ENCODE measurements around the gene SH3BP2. TPM values are rescaled to one million over a fixed set of nuclear protein-coding genes. Genes with fewer than 3 reads are reported as not detected.

Gene SH3BP2
- total RNA-seq, 1 donor from 2014 or later = 85.3 TPM

DNA sequence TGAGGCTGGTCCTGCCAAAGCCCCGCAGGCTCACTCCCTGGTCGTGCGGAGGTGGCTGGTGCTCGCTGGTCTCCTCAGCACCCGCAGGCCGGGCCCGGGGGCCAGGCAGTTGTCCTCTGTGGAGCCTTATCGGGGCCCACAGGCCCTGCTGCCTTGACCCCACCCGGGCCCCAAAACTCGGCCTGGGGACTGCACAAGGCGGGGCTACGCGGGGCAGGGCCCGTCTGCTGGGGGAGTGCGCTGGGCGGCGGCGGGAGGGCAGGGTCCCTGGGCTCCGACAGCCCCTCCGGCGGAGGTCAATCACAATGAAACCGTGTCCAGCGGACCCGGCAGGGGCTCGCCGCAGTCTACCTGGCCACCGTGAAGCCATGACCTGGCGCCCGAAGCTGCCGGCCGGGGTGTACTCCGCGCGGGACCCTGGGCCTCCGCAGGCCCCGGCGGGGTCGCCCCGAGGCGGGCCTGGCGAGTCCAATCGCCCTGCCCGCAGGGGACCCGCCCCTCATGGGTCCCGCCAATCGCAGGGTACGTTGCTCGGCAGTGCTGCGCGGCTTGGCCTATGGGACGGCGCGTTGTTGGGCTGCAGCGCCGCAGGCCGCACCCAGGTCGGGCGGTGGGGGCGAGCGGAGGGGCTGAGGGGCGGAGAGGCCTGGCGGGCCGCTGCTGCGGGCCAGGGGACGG lies 50.5 kb downstream of the SH3BP2 start, which contains the start of gene ADD1:
Gene ADD1, plus strand, starts transcription at position 582 of the 678 bp plus-strand sequence. CDS start 32,072 bp downstream, outside the sequence.
- peaks cover 19% of the 10 kb centered on the region for H3K9me3 Mint-ChIP-seq (ENCODE audit: unreplicated experiment)
- H3K36me3 Mint-ChIP-seq (ENCODE audit: unreplicated experiment) = peaks cover 4% of the 10 kb centered on the region
- H3K4me1 Mint-ChIP-seq (ENCODE audit: low read depth, unreplicated experiment) = peaks cover 17% of the 10 kb centered on the region
- DNase-seq = peak; percentile 96
- H3K4me3 Mint-ChIP-seq (ENCODE audit: unreplicated experiment) = peak within 1 kb of the TSS; percentile 94
- H3K27ac Mint-ChIP-seq (ENCODE audit: unreplicated experiment) = peak within 1 kb of the TSS; percentile 96
- TF ChIP-seq, protein P1, sequence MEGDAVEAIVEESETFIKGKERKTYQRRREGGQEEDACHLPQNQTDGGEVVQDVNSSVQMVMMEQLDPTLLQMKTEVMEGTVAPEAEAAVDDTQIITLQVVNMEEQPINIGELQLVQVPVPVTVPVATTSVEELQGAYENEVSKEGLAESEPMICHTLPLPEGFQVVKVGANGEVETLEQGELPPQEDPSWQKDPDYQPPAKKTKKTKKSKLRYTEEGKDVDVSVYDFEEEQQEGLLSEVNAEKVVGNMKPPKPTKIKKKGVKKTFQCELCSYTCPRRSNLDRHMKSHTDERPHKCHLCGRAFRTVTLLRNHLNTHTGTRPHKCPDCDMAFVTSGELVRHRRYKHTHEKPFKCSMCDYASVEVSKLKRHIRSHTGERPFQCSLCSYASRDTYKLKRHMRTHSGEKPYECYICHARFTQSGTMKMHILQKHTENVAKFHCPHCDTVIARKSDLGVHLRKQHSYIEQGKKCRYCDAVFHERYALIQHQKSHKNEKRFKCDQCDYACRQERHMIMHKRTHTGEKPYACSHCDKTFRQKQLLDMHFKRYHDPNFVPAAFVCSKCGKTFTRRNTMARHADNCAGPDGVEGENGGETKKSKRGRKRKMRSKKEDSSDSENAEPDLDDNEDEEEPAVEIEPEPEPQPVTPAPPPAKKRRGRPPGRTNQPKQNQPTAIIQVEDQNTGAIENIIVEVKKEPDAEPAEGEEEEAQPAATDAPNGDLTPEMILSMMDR (IDR thresholded peaks at IDR 0.05; ENCODE audit: partially characterized antibody, unreplicated experiment) = no peak
- H3K27me3 Mint-ChIP-seq (ENCODE audit: unreplicated experiment) = peaks cover 6% of the 10 kb centered on the region

DNA sequence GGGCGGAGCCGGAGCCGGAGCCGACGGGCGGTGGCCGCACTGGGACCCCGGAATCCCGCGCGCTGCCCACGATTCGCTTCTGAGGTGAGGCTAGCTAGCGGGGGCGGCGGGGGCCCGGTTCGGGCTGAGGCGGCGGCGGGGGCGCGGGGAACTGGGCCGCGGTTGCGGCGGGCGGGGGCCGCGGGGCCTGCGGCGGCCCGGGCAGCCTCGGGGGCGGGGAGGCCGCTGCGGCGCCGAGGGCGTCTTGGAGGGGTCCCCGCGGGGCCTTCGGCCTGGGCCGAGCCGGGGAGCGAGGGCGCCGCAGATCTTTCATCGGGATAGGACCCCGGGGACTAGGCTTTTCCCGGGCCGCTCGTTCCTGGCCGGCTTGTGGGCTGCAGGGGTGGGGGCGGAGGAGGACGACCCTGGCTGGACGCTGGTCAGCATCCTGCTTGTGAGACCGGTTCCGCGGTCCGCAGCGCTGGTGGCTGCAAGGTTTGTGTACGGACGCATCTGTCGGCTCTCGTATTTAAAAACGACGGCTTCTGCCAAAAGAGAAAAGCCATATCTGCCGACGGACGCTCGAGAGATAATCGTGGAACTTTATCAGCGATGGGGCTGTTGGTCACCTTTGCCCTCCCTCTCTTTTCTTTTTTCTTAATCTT lies 51.2 kb downstream of the SH3BP2 start:
- peak; percentile 73 for DNase-seq
- peaks cover 6% of the 10 kb centered on the region for H3K27me3 Mint-ChIP-seq (ENCODE audit: unreplicated experiment)

DNA sequence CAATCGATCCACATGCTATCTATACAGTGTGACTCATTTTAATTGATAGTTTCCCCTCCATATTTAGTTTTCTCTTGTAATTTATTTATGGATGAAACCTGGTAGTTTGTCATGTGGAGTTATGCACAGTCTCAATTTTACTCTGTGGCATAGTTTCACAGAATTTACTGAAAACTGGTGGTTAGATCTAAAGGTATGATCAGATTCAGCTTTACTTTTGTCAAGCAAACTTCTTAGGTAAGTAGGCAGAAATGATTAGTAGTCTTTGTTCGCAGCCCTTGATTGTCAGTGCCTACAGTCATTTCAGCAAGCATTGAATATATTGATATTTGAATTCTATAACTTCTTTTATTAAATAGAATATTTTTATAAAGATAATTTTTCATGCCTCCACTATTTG lies 53.3 kb downstream of the SH3BP2 start:
- H3K4me1 Mint-ChIP-seq (ENCODE audit: low read depth, unreplicated experiment) = peaks cover 27% of the 10 kb centered on the region
- no peaks in the 10 kb centered on the region for H3K36me3 Mint-ChIP-seq (ENCODE audit: unreplicated experiment)
- peaks cover 17% of the 10 kb centered on the region for H3K9me3 Mint-ChIP-seq (ENCODE audit: unreplicated experiment)
- DNase-seq = no peak
- TF ChIP-seq, protein P1 (IDR thresholded peaks at IDR 0.05; ENCODE audit: partially characterized antibody, unreplicated experiment) = no peak
- H3K27me3 Mint-ChIP-seq (ENCODE audit: unreplicated experiment) = peaks cover 6% of the 10 kb centered on the region
- H3K27ac Mint-ChIP-seq (ENCODE audit: unreplicated experiment) = no peak overlapping the region
- peak overlapping the region; percentile 94 for H3K4me3 Mint-ChIP-seq (ENCODE audit: unreplicated experiment)

More for the DNA sequence above, 51.2 kb downstream of the SH3BP2 start:
- peaks cover 19% of the 10 kb centered on the region for H3K9me3 Mint-ChIP-seq (ENCODE audit: unreplicated experiment)
- peaks cover 4% of the 10 kb centered on the region for H3K36me3 Mint-ChIP-seq (ENCODE audit: unreplicated experiment)
- peaks cover 19% of the 10 kb centered on the region for H3K4me1 Mint-ChIP-seq (ENCODE audit: low read depth, unreplicated experiment)
- H3K27ac Mint-ChIP-seq (ENCODE audit: unreplicated experiment) = peak overlapping the region; percentile 96
- TF ChIP-seq, protein P1 (IDR thresholded peaks at IDR 0.05; ENCODE audit: partially characterized antibody, unreplicated experiment) = no peak
- H3K4me3 Mint-ChIP-seq (ENCODE audit: unreplicated experiment) = peak overlapping the region; percentile 94

DNA sequence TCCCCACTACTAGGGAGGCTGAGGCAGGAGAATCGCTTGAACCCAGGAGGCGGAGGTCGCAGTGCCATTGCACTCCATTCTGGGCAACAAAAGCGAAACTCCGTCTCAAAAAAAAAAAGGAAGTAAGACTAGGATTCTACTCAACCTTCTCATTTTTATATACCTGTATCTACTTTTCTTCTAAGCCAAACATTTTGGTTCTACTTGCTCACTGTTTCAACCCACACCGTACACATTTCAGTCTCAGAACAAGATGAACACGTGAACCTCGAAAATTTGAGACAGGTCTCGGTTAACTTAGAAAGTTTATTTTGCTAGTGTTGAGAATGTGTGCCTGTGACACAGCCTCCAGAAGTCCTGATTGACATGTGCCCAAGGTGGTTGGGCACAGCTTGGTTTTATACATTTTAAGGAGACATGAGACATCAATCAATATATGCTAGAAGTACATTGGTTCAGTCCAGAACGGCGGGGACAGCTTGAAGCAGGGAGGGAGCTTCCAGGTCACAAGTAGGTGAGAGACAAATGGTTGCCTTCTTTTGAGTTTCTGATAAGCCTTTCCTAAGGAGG lies 54.5 kb downstream of the SH3BP2 start:
- no peak for DNase-seq
- Mint-ChIP-seq H3K9me3 (ENCODE audit: unreplicated experiment) (peaks cover 15% of the 10 kb centered on the region), H3K36me3 (ENCODE audit: unreplicated experiment) (no peaks in the 10 kb centered on the region), H3K4me1 (ENCODE audit: low read depth, unreplicated experiment) (peaks cover 28% of the 10 kb centered on the region), H3K27me3 (ENCODE audit: unreplicated experiment) (peaks cover 4% of the 10 kb centered on the region), H3K4me3 (ENCODE audit: unreplicated experiment) (no peak overlapping the region), H3K27ac (ENCODE audit: unreplicated experiment) (no peak overlapping the region)
- TF ChIP-seq, protein P1 (IDR thresholded peaks at IDR 0.05; ENCODE audit: partially characterized antibody, unreplicated experiment) = no peak
